ENCODE data around the gene LYZL2.
"Not testable (repeated sequence)": the region's sequence is repeated elsewhere in the genome, so short reads cannot be mapped to it uniquely, and the experiment has no call there.

LYZL2 gene

GRCh38 chr10:30602747-30603146, 26.8 kb downstream of the LYZL2 start:
- Histone ChIP-seq H3K4me3 (ENCODE audit: low read length) (no peak overlapping the region), H3K36me3 (ENCODE audit: control insufficient read depth, low read depth, low read length) (no peaks in the 10 kb centered on the region), H3K9ac (ENCODE audit: low read length) (no peak overlapping the region), H3K9me3 (ENCODE audit: control insufficient read depth, low read depth, low read length) (no peaks in the 10 kb centered on the region), H3K4me1 (ENCODE audit: control insufficient read depth, low read depth, low read length) (peaks cover 8% of the 10 kb centered on the region), H3K27ac (ENCODE audit: low read length) (no peak overlapping the region), H3K27me3 (ENCODE audit: control insufficient read depth, insufficient read depth, low read length) (peaks cover 18% of the 10 kb centered on the region)

- Histone ChIP-seq H3K27ac (ENCODE audit: low read length) (no peak overlapping the region), H3K9ac (ENCODE audit: low read length) (no peak overlapping the region), H3K4me3 (ENCODE audit: low read length) (no peak overlapping the region), H3K4me1 (ENCODE audit: control insufficient read depth, low read depth, low read length) (peaks cover 16% of the 10 kb centered on the region), H3K9me3 (ENCODE audit: control insufficient read depth, low read depth, low read length) (no peaks in the 10 kb centered on the region), H3K36me3 (ENCODE audit: control insufficient read depth, low read depth, low read length) (no peaks in the 10 kb centered on the region), H3K27me3 (ENCODE audit: control insufficient read depth, insufficient read depth, low read length) (peaks cover 36% of the 10 kb centered on the region)
These were observed 29.5 kb downstream of the LYZL2 start for GRCh38 chr10:30600005-30600404.

- peaks cover 53% of the 10 kb centered on the region for H3K27me3 ChIP-seq (ENCODE audit: control insufficient read depth, insufficient read depth, low read length)
- peak overlapping the region; percentile 7 for H3K4me3 ChIP-seq (ENCODE audit: low read length)
- H3K36me3 ChIP-seq (ENCODE audit: control insufficient read depth, low read depth, low read length), result no peaks in the 10 kb centered on the region
- H3K9me3 ChIP-seq (ENCODE audit: control insufficient read depth, low read depth, low read length), result no peaks in the 10 kb centered on the region
- H3K27ac ChIP-seq (ENCODE audit: low read length), result no peak overlapping the region
- no peak overlapping the region for H3K9ac ChIP-seq (ENCODE audit: low read length)
- peaks cover 16% of the 10 kb centered on the region for H3K4me1 ChIP-seq (ENCODE audit: control insufficient read depth, low read depth, low read length)
These were observed 31.3 kb downstream of the LYZL2 start for GRCh38 chr10:30598105-30598776.

- peaks cover 16% of the 10 kb centered on the region for H3K4me1 ChIP-seq (ENCODE audit: control insufficient read depth, low read depth, low read length)
- peaks cover 56% of the 10 kb centered on the region for H3K27me3 ChIP-seq (ENCODE audit: control insufficient read depth, insufficient read depth, low read length)
- H3K36me3 ChIP-seq (ENCODE audit: control insufficient read depth, low read depth, low read length); H3K27ac ChIP-seq (ENCODE audit: low read length); H3K9ac ChIP-seq (ENCODE audit: low read length); H3K9me3 ChIP-seq (ENCODE audit: control insufficient read depth, low read depth, low read length): not testable (repeated sequence)
- H3K4me3 ChIP-seq (ENCODE audit: low read length), result peak overlapping the region; percentile 7
These were observed 32.1 kb downstream of the LYZL2 start for GRCh38 chr10:30597433-30597824.

DNA sequence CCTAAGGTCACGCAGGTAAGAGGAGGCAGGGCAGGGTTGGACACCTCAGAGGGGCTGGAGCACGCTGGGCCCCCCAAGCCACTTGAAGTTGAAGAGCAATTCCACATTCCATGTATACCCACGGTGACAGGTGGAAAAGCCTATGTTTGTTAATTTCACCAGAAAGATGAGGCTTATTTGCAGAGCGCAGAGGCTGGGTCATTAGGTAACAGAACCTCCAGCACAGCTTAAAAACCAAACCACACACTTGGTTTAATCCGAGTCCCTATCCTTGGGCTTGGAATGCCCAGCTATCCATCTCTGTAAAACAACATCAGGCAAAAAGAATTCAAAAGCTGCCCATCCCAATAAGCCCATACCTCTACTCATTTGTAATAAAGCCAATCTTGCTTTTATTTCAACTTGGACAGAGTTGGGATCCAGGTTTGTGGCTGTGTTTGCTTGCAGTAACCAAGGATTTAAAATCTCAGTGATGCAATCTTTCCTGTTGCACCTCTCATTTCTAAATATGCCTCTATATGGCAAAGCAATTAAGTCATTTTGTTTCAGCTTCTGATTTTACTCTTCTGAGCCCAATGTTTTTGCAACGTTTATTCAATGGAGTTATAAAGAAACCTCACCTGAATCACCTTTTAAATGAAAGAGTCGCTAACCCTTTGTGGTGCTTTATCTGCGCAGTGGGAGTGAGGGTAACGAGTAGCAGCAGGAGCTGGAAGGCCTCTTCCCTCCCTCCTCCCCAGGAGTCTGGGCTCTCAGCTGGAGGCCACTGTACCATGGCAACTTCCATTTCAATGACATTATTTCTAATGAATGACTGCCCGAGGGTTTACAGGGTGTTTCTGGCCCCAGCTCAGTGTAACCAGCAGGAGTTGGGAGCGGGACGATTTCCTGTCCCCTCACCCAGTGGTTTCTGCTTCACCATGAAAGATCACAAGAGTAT, 32.8 kb downstream of the LYZL2 start:
- Histone ChIP-seq H3K4me3 (ENCODE audit: low read length) (peak overlapping the region; percentile 7), H3K4me1 (ENCODE audit: control insufficient read depth, low read depth, low read length) (peaks cover 16% of the 10 kb centered on the region), H3K27me3 (ENCODE audit: control insufficient read depth, insufficient read depth, low read length) (peaks cover 56% of the 10 kb centered on the region)
- H3K27ac ChIP-seq (ENCODE audit: low read length); H3K9me3 ChIP-seq (ENCODE audit: control insufficient read depth, low read depth, low read length); H3K9ac ChIP-seq (ENCODE audit: low read length); H3K36me3 ChIP-seq (ENCODE audit: control insufficient read depth, low read depth, low read length): not testable (repeated sequence)

DNA sequence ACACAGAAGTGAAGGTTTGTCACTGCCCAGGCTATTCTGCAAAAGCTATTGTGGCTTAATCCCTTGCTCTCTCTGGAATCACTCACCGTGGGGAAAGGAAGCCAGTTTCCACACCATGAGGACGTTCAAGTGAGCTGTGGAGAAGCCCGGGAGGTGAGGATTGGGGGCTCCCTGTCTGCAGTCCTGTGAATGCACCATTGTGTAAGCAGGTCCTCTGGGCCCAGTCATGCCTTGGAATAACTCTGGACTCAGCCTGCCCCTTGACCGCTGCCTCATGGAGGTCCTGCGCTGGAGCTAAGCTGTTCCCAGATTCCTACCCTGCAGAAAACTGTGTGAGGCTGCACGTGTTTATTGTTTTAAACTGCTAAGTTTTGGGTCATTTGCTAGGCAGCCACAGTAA, 33.5 kb downstream of the LYZL2 start:
- no peaks in the 10 kb centered on the region for H3K36me3 ChIP-seq (ENCODE audit: control insufficient read depth, low read depth, low read length)
- H3K27me3 ChIP-seq (ENCODE audit: control insufficient read depth, insufficient read depth, low read length), result peaks cover 56% of the 10 kb centered on the region
- H3K4me3 ChIP-seq (ENCODE audit: low read length), result no peak overlapping the region
- H3K27ac ChIP-seq (ENCODE audit: low read length), result no peak overlapping the region
- H3K9me3 ChIP-seq (ENCODE audit: control insufficient read depth, low read depth, low read length), result no peaks in the 10 kb centered on the region
- peaks cover 16% of the 10 kb centered on the region for H3K4me1 ChIP-seq (ENCODE audit: control insufficient read depth, low read depth, low read length)
- H3K9ac ChIP-seq (ENCODE audit: low read length), result no peak overlapping the region

DNA sequence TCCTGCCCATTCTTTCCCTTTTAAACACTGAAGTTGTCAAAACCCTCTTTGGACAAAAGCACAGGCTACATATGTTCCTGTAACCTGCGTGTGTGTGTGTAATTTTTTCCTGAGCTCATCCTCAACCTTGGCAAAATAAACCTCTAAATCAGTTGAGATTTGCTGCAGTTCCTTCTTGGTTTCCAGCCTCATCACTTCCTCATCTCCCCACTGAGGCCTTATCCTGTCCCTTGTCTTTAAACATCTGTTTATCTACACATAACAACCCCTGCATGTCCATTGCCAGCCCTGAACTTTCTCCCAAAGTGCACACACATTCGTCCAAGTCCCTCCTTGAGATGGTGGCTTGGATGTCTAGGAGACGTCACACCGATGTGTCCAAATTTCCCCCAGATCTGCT, 35.5 kb downstream of the LYZL2 start:
- H3K4me1 ChIP-seq (ENCODE audit: control insufficient read depth, low read depth, low read length), result peaks cover 16% of the 10 kb centered on the region
- H3K9me3 ChIP-seq (ENCODE audit: control insufficient read depth, low read depth, low read length), result no peaks in the 10 kb centered on the region
- peaks cover 50% of the 10 kb centered on the region for H3K27me3 ChIP-seq (ENCODE audit: control insufficient read depth, insufficient read depth, low read length)

GRCh38 chr10:30592770-30593169, 36.8 kb downstream of the LYZL2 start:
- not testable (repeated sequence) for H3K4me1 ChIP-seq (ENCODE audit: control insufficient read depth, low read depth, low read length); H3K36me3 ChIP-seq (ENCODE audit: control insufficient read depth, low read depth, low read length); H3K9me3 ChIP-seq (ENCODE audit: control insufficient read depth, low read depth, low read length); H3K4me3 ChIP-seq (ENCODE audit: low read length); H3K27ac ChIP-seq (ENCODE audit: low read length); H3K9ac ChIP-seq (ENCODE audit: low read length)
- peaks cover 38% of the 10 kb centered on the region for H3K27me3 ChIP-seq (ENCODE audit: control insufficient read depth, insufficient read depth, low read length)

More for the DNA sequence above, 35.5 kb downstream of the LYZL2 start:
- no peak overlapping the region for H3K9ac ChIP-seq (ENCODE audit: low read length)
- no peak overlapping the region for H3K27ac ChIP-seq (ENCODE audit: low read length)
- no peak overlapping the region for H3K4me3 ChIP-seq (ENCODE audit: low read length)
- H3K36me3 ChIP-seq (ENCODE audit: control insufficient read depth, low read depth, low read length), result no peaks in the 10 kb centered on the region

- H3K4me3 ChIP-seq (ENCODE audit: low read length), result no peak overlapping the region
- peaks cover 33% of the 10 kb centered on the region for H3K27me3 ChIP-seq (ENCODE audit: control insufficient read depth, insufficient read depth, low read length)
- peaks cover 4% of the 10 kb centered on the region for H3K4me1 ChIP-seq (ENCODE audit: control insufficient read depth, low read depth, low read length)
- H3K36me3 ChIP-seq (ENCODE audit: control insufficient read depth, low read depth, low read length), result no peaks in the 10 kb centered on the region
- H3K27ac ChIP-seq (ENCODE audit: low read length), result no peak overlapping the region
- H3K9me3 ChIP-seq (ENCODE audit: control insufficient read depth, low read depth, low read length), result no peaks in the 10 kb centered on the region
- H3K9ac ChIP-seq (ENCODE audit: low read length), result no peak overlapping the region
These were observed 38.3 kb downstream of the LYZL2 start for GRCh38 chr10:30591249-30591670.

GRCh38 chr10:30589441-30589840, 40.1 kb downstream of the LYZL2 start:
- Histone ChIP-seq H3K27ac (ENCODE audit: low read length) (no peak overlapping the region), H3K4me1 (ENCODE audit: control insufficient read depth, low read depth, low read length) (peaks cover 4% of the 10 kb centered on the region), H3K9ac (ENCODE audit: low read length) (no peak overlapping the region), H3K27me3 (ENCODE audit: control insufficient read depth, insufficient read depth, low read length) (peaks cover 15% of the 10 kb centered on the region), H3K36me3 (ENCODE audit: control insufficient read depth, low read depth, low read length) (no peaks in the 10 kb centered on the region), H3K4me3 (ENCODE audit: low read length) (no peak overlapping the region), H3K9me3 (ENCODE audit: control insufficient read depth, low read depth, low read length) (no peaks in the 10 kb centered on the region)

GRCh38 chr10:30587522-30588031, 42.0 kb downstream of the LYZL2 start:
- no peak overlapping the region for H3K27ac ChIP-seq (ENCODE audit: low read length)
- H3K4me3 ChIP-seq (ENCODE audit: low read length), result no peak overlapping the region
- H3K9ac ChIP-seq (ENCODE audit: low read length), result no peak overlapping the region
- no peaks in the 10 kb centered on the region for H3K27me3 ChIP-seq (ENCODE audit: control insufficient read depth, insufficient read depth, low read length)
- H3K36me3 ChIP-seq (ENCODE audit: control insufficient read depth, low read depth, low read length), result no peaks in the 10 kb centered on the region
- H3K9me3 ChIP-seq (ENCODE audit: control insufficient read depth, low read depth, low read length), result no peaks in the 10 kb centered on the region
- peaks cover 4% of the 10 kb centered on the region for H3K4me1 ChIP-seq (ENCODE audit: control insufficient read depth, low read depth, low read length)
